ENCODE measurements around the gene COQ8A. TPM values are rescaled to one million over a fixed set of nuclear protein-coding genes. Genes with fewer than 3 reads are reported as not detected.

The COQ8A gene
- total RNA-seq, 6 donors from 2014 or later: 27.1 to 105 (median 44.6) TPM

GRCh38 chr1:226948996-226949395, 8.9 kb downstream of the COQ8A start:
- no peak overlapping the region for H3K4me3 ChIP-seq
- peaks cover 3 to 34% (median 17%) of the 10 kb centered on the region in 4 donors for H3K4me1 ChIP-seq
- TF ChIP-seq CTCF (IDR thresholded peaks at IDR 0.05) (no peak), POLR2A (IDR thresholded peaks at IDR 0.05) (no peak), POLR2AphosphoS5 (IDR thresholded peaks at IDR 0.05) (no peak), EP300 (IDR thresholded peaks at IDR 0.05) (no peak)
- no peaks in the 10 kb centered on the region for H3K27me3 ChIP-seq
- ATAC-seq (ENCODE audit: low FRiP score in 2 of 2) (no peak), DNase-seq (no peak)
- WGBS, 2 donors: 96 to 97% methylated on average over 15 of the region's 15 CpGs
- H3K36me3 ChIP-seq: no peaks in the 10 kb centered on the region
- H3K9me3 ChIP-seq: no peaks in the 10 kb centered on the region
- H3K27ac ChIP-seq: no peak overlapping the region

GRCh38 chr1:226949401-226949800, 9.3 kb downstream of the COQ8A start:
- no peak for ATAC-seq (ENCODE audit: low FRiP score in 2 of 2)
- Histone ChIP-seq H3K9me3 (no peaks in the 10 kb centered on the region), H3K36me3 (no peaks in the 10 kb centered on the region), H3K27ac (no peak overlapping the region), H3K27me3 (no peaks in the 10 kb centered on the region), H3K4me1 (peaks cover 3 to 31% (median 19%) of the 10 kb centered on the region in 4 donors), H3K4me3 (no peak overlapping the region)
- 88 to 99% methylated on average over 3 of the region's 3 CpGs for WGBS, 2 donors
- TF ChIP-seq CTCF (IDR thresholded peaks at IDR 0.05): no peak
- DNase-seq: no peak

GRCh38 chr1:226950316-226950715, 10.2 kb downstream of the COQ8A start:
- no peak overlapping the region for H3K27ac ChIP-seq
- H3K27me3 ChIP-seq: no peaks in the 10 kb centered on the region
- WGBS, 2 donors: 94% methylated on average over 1 of the region's 1 CpG
- ATAC-seq (ENCODE audit: low FRiP score in 2 of 2) (no peak), DNase-seq (no peak)
- no peaks in the 10 kb centered on the region for H3K9me3 ChIP-seq
- no peak overlapping the region for H3K4me3 ChIP-seq
- H3K4me1 ChIP-seq: peaks cover 3 to 30% (median 16%) of the 10 kb centered on the region in 4 donors
- no peaks in the 10 kb centered on the region for H3K36me3 ChIP-seq
- TF ChIP-seq POLR2A (IDR thresholded peaks at IDR 0.05) (no peak), EP300 (IDR thresholded peaks at IDR 0.05) (no peak), CTCF (IDR thresholded peaks at IDR 0.05) (no peak), POLR2AphosphoS5 (IDR thresholded peaks at IDR 0.05) (no peak)

GRCh38 chr1:226950871-226951270, 10.8 kb downstream of the COQ8A start:
- H3K36me3 ChIP-seq: no peaks in the 10 kb centered on the region
- no peaks in the 10 kb centered on the region for H3K9me3 ChIP-seq
- H3K4me1 ChIP-seq: peaks cover 3 to 25% (median 11%) of the 10 kb centered on the region in 4 donors
- WGBS, 2 donors: 78 to 79% methylated on average over 6 of the region's 6 CpGs
- H3K27ac ChIP-seq: no peak overlapping the region
- ATAC-seq (ENCODE audit: low FRiP score in 2 of 2) (no peak), DNase-seq (no peak)
- TF ChIP-seq EP300 (IDR thresholded peaks at IDR 0.05) (no peak), POLR2A (IDR thresholded peaks at IDR 0.05) (no peak), CTCF (IDR thresholded peaks at IDR 0.05) (no peak), POLR2AphosphoS5 (IDR thresholded peaks at IDR 0.05) (no peak)
- H3K27me3 ChIP-seq: no peaks in the 10 kb centered on the region
- H3K4me3 ChIP-seq: no peak overlapping the region

GRCh38 chr1:226951286-226952117, 11.4 kb downstream of the COQ8A start:
- TF ChIP-seq POLR2AphosphoS5 (IDR thresholded peaks at IDR 0.05): no peak
- no peak for TF ChIP-seq EP300 (IDR thresholded peaks at IDR 0.05)
- TF ChIP-seq POLR2A (IDR thresholded peaks at IDR 0.05): no peak
- TF ChIP-seq CTCF (IDR thresholded peaks at IDR 0.05): no peak
- DNase-seq (no peak), ATAC-seq (ENCODE audit: low FRiP score in 2 of 2) (no peak)
- Histone ChIP-seq H3K4me3 (no peak overlapping the region), H3K27ac (no peak overlapping the region), H3K9me3 (no peaks in the 10 kb centered on the region), H3K27me3 (no peaks in the 10 kb centered on the region), H3K36me3 (no peaks in the 10 kb centered on the region), H3K4me1 (peaks cover 1 to 19% (median 8%) of the 10 kb centered on the region in 4 donors)
- WGBS, 2 donors: 85 to 86% methylated on average over 12 of the region's 12 CpGs
